PC-3 (cell line): ENCODE results near the gene COL1A1. TPM values are rescaled to one million over a fixed set of nuclear protein-coding genes. Genes with fewer than 3 reads are reported as not detected.
A peak's percentile ranks its signal among the peaks of the same experiment; 100 is the strongest.

Source experiments
- ATAC-seq: fragments of 200-7000 bp; cut with Tn5 transposase; 2 replicates; pipeline ENCODE4 v1.9.1; 2020; ENCODE audit warnings: mild to moderate bottlenecking, moderate library complexity
- BruUV-seq: library from RNA; stranded (reverse); fragments of 400-500 nt; replicated peaks from 2 replicates; lab custom pipeline; 2021; lab: Mats Ljungman, UMichigan
- CTCF ChIA-PET: fragments of 300-600 bp; sonication (Branson Sonifier 250); formaldehyde crosslinking; loops from one replicate; lab custom pipeline; 2022; ENCODE audit warnings: antibody characterized with exemption; lab: Charles Lee
- POLR2A ChIA-PET: fragments of 300-600 bp; sonication (Branson Sonifier 250); formaldehyde crosslinking; loops from one replicate; lab custom pipeline; 2022; ENCODE audit warnings: antibody characterized with exemption; ENCODE audit not compliant: unreplicated experiment; lab: Charles Lee
- DNase-seq: peaks from one replicate; pipeline ENCODE4 v3.0.0-alpha.2; 2015
- H2AFZ ChIP-seq: fragments of 300-600 bp; sonication (generic); 2 replicates; pipeline ENCODE4 v1.6.0; 2016; ENCODE audit warnings: antibody characterized with exemption, low read length
- H3F3A ChIP-seq: fragments of 300-600 bp; sonication (generic); one replicate; pipeline ENCODE4 v1.6.0; 2017; ENCODE audit warnings: antibody characterized with exemption, low read length, control low read depth, mild to moderate bottlenecking; ENCODE audit not compliant: unreplicated experiment
- H3K27ac ChIP-seq: fragments of 300-600 bp; sonication (generic); 2 replicates; pipeline ENCODE4 v1.5.1; 2016; ENCODE audit warnings: mild to moderate bottlenecking, low read length
- H3K27me3 ChIP-seq: fragments of 300-600 bp; sonication (generic); 2 replicates; pipeline ENCODE4 v1.6.1; 2016; ENCODE audit warnings: low read length, mixed read lengths
- H3K36me3 ChIP-seq: fragments of 300-600 bp; sonication (generic); 2 replicates; pipeline ENCODE4 v1.6.1; 2016; ENCODE audit warnings: low read depth, mixed run types, low read length, mixed read lengths
- H3K4me1 ChIP-seq: fragments of 300-600 bp; sonication (generic); 2 replicates; pipeline ENCODE4 v1.5.1; 2016; ENCODE audit warnings: low read length; ENCODE audit not compliant: insufficient read depth
- H3K4me2 ChIP-seq: fragments of 300-600 bp; sonication (generic); 2 replicates; pipeline ENCODE4 v1.6.0; 2016; ENCODE audit warnings: low read length
- H3K4me3 ChIP-seq: fragments of 300-600 bp; sonication (generic); 2 replicates; pipeline ENCODE4 v1.5.1; 2016; ENCODE audit warnings: mild to moderate bottlenecking, low read length, mixed read lengths
- H3K79me2 ChIP-seq: fragments of 300-600 bp; sonication (generic); 2 replicates; pipeline ENCODE4 v1.6.1; 2017; ENCODE audit warnings: low read length, mixed read lengths
- H3K9ac ChIP-seq: fragments of 300-600 bp; sonication (generic); 2 replicates; pipeline ENCODE4 v1.6.0; 2016; ENCODE audit warnings: mild to moderate bottlenecking, low read length
- H3K9me2 ChIP-seq: fragments of 300-600 bp; sonication (generic); replicated peaks from 2 replicates; pipeline ENCODE4 v1.6.1; 2016; ENCODE audit warnings: mixed run types, low read length, mixed read lengths
- H3K9me3 ChIP-seq: fragments of 300-600 bp; sonication (generic); 2 replicates; pipeline ENCODE4 v1.6.1; 2016; ENCODE audit warnings: low read length, mixed read lengths
- H4K20me1 ChIP-seq: fragments of 300-600 bp; sonication (generic); 2 replicates; pipeline ENCODE4 v1.6.1; 2016; ENCODE audit warnings: low read length, mixed read lengths
- CTCF ChIP-seq: fragments of 300-600 bp; sonication (generic); conservative IDR thresholded peaks from 2 replicates; pipeline ENCODE4 v1.5.1; 2017; ENCODE audit warnings: antibody characterized with exemption, low read depth, mild to moderate bottlenecking, low read length
- EZH2 ChIP-seq: fragments of 300-600 bp; sonication (generic); IDR thresholded peaks from one replicate; pipeline ENCODE4 v1.6.1; 2017; ENCODE audit warnings: antibody characterized with exemption, mild to moderate bottlenecking, low read length; ENCODE audit not compliant: unreplicated experiment
- EZH2phosphoT487 ChIP-seq: fragments of 300-600 bp; sonication (generic); IDR thresholded peaks from 2 replicates; pipeline ENCODE4 v1.6.1; 2018; ENCODE audit warnings: mild to moderate bottlenecking, antibody characterized with exemption, low read length, borderline replicate concordance
- intact Hi-C: fragments of 100-400 bp; cut with micrococcal nuclease; formaldehyde crosslinking; loops from 2 replicates; pipeline ENCODE4 v1.9.0; 2023
- total RNA-seq: library from RNA; depleted of rRNA; stranded (reverse); fragments of >200 nt; gene quantifications from 2 replicates; pipeline ENCODE4 v1.2.3, GENCODE V29; 2014

COL1A1 gene
- total RNA-seq, 1 experiment from 2014 or later = 30.6 TPM

- peaks cover 11% of the 10 kb centered on the region for H3F3A ChIP-seq
- no peaks in the 10 kb centered on the region for H3K79me2 ChIP-seq
- no peak for TF ChIP-seq CTCF
- no peak for TF ChIP-seq EZH2phosphoT487
- TF ChIP-seq EZH2 = no peak
- H3K27me3 ChIP-seq = no peaks in the 10 kb centered on the region
- ATAC-seq (peak; percentile 28), DNase-seq (peak; percentile 82)
- POLR2A ChIA-PET = no interaction called here
- H3K4me2 ChIP-seq = peak overlapping the region; percentile 78
- BruUV-seq = no TSS peak
- H3K36me3 ChIP-seq = no peaks in the 10 kb centered on the region
- CTCF ChIA-PET = no interaction called here
- 0 out of 2 replicates have a peak overlapping the region, but pooled peaks have one; percentile 1 for H2AFZ ChIP-seq
- no peaks in the 10 kb centered on the region for H3K9me2 ChIP-seq
- H3K27ac ChIP-seq = peak overlapping the region; percentile 89
- H4K20me1 ChIP-seq = no peaks in the 10 kb centered on the region
- H3K4me3 ChIP-seq = peak overlapping the region; percentile 13; the same call in 1 of the 2 replicates
- intact Hi-C loops = loop anchor here (1.0 to 5.0 kb wide), 3 partner anchors 19 to 53 kb away; partner anchors contain the start of gene TMEM92
- H3K9ac ChIP-seq = peak overlapping the region; percentile 46
- H3K4me1 ChIP-seq = peaks cover 44% of the 10 kb centered on the region
- no peaks in the 10 kb centered on the region for H3K9me3 ChIP-seq
Measured at GRCh38 chr17:50218771-50219315, 17.4 kb upstream of the COL1A1 start.

- H3K4me1 ChIP-seq = peaks cover 44% of the 10 kb centered on the region
- peak; percentile 22 for DNase-seq
- H2AFZ ChIP-seq = 0 out of 2 replicates have a peak overlapping the region, but pooled peaks have one; percentile 1
- ATAC-seq = no peak
- peak overlapping the region; percentile 13; the same call in 1 of the 2 replicates for H3K4me3 ChIP-seq
- no peak for TF ChIP-seq CTCF
- TF ChIP-seq EZH2phosphoT487 = no peak
- ChIA-PET CTCF (no interaction called here), POLR2A (no interaction called here)
- no peaks in the 10 kb centered on the region for H3K36me3 ChIP-seq
- peak overlapping the region; percentile 78 for H3K4me2 ChIP-seq
- no peaks in the 10 kb centered on the region for H3K9me2 ChIP-seq
- H3F3A ChIP-seq = peaks cover 11% of the 10 kb centered on the region
- peak overlapping the region; percentile 46 for H3K9ac ChIP-seq
- H4K20me1 ChIP-seq = no peaks in the 10 kb centered on the region
- no peaks in the 10 kb centered on the region for H3K27me3 ChIP-seq
- intact Hi-C loops = loop anchor here (5.0 kb wide), 1 partner anchor 54 kb away; the partner anchor contains the start of gene TMEM92
- H3K27ac ChIP-seq = peak overlapping the region; percentile 89
- BruUV-seq = no TSS peak
- no peaks in the 10 kb centered on the region for H3K79me2 ChIP-seq
- no peaks in the 10 kb centered on the region for H3K9me3 ChIP-seq
Measured at GRCh38 chr17:50218071-50218759, 16.8 kb upstream of the COL1A1 start.

GRCh38 chr17:50217591-50217990 lies 16.2 kb upstream of the COL1A1 start:
- peaks cover 11% of the 10 kb centered on the region for H3F3A ChIP-seq
- H2AFZ ChIP-seq = no peak overlapping the region
- no peaks in the 10 kb centered on the region for H3K79me2 ChIP-seq
- ChIA-PET CTCF (no interaction called here), POLR2A (no interaction called here)
- no peaks in the 10 kb centered on the region for H3K9me3 ChIP-seq
- no peaks in the 10 kb centered on the region for H3K9me2 ChIP-seq
- no peaks in the 10 kb centered on the region for H3K27me3 ChIP-seq
- H3K4me3 ChIP-seq = no peak overlapping the region
- H3K36me3 ChIP-seq = no peaks in the 10 kb centered on the region
- H4K20me1 ChIP-seq = no peaks in the 10 kb centered on the region
- no TSS peak for BruUV-seq
- DNase-seq (no peak), ATAC-seq (no peak)
- peak overlapping the region; percentile 89; the same call in 1 of the 2 replicates for H3K27ac ChIP-seq
- H3K9ac ChIP-seq = no peak overlapping the region
- H3K4me2 ChIP-seq = peak overlapping the region; percentile 78; the same call in 1 of the 2 replicates
- H3K4me1 ChIP-seq = peaks cover 44% of the 10 kb centered on the region
- TF ChIP-seq EZH2 (no peak), EZH2phosphoT487 (no peak), CTCF (no peak)
- intact Hi-C loops = loop anchor here (5.0 kb wide), 1 partner anchor 55 kb away; the partner anchor contains the start of gene TMEM92
